OCI-LY1 (cell line): ENCODE results near the gene SFTA2.
"Not testable (repeated sequence)": the region's sequence is repeated elsewhere in the genome, so short reads cannot be mapped to it uniquely, and the experiment has no call there.

ENCODE experiments used
- CTCF ChIP-seq: fragments of 200-600 bp; sonication (generic), shearing (Covaris generic); IDR thresholded peaks from 2 replicates; pipeline ENCODE4 v1.5.1; 2017; ENCODE audit warnings: mild to moderate bottlenecking, antibody characterized with exemption, low read length, moderate library complexity, mixed read lengths
- EZH2 ChIP-seq: fragments of 200-600 bp; sonication (generic), shearing (Covaris generic); IDR thresholded peaks from 2 replicates; pipeline ENCODE4 v1.8.0; 2017; ENCODE audit warnings: borderline replicate concordance, mixed run types, mild to moderate bottlenecking, antibody characterized with exemption, low read length, moderate library complexity, mixed read lengths

- TF ChIP-seq CTCF, EZH2: not testable (repeated sequence)
Observed at GRCh38 chr6:30927080-30927479, 4.9 kb downstream of the SFTA2 start.
